Stomach (tissue), 4 donors: ENCODE measurements around the gene ACSBG1.

ENCODE experiments used
- EP300 ChIP-seq: sonication (generic); formaldehyde crosslinking; IDR thresholded peaks from one replicate; pipeline ENCODE4 v1.6.1; 2017; ENCODE audit warnings: antibody characterized with exemption
- POLR2A ChIP-seq, 4 donors: fragments of 450-650 bp; IDR thresholded peaks; one replicate each; pipeline ENCODE4 v1.6.1; 2016; ENCODE audit warnings: antibody characterized with exemption in 4 of 4, control low read depth in 2 of 4, mild to moderate bottlenecking in 1 of 4, moderate library complexity in 1 of 4
- POLR2AphosphoS5 ChIP-seq, 3 donors: sonication (generic); formaldehyde crosslinking; IDR thresholded peaks; one replicate each; pipeline ENCODE4 v1.6.1; 2016; ENCODE audit warnings: antibody characterized with exemption in 3 of 3
- TF ChIP-seq, protein P1 (sequence below), 7 experiments: fragments of 450-650 bp in 4 of 7; fragments of 200-600 bp in 3 of 7; sonication (generic) in 3 of 7; IDR thresholded peaks; one replicate each; pipeline ENCODE4 v1.5.1; 2016 to 2019; ENCODE audit warnings: antibody characterized with exemption in 7 of 7, control low read depth in 2 of 7, mild to moderate bottlenecking in 1 of 7

- no peak for TF ChIP-seq POLR2A (IDR thresholded peaks at IDR 0.05)
- TF ChIP-seq, protein P1, sequence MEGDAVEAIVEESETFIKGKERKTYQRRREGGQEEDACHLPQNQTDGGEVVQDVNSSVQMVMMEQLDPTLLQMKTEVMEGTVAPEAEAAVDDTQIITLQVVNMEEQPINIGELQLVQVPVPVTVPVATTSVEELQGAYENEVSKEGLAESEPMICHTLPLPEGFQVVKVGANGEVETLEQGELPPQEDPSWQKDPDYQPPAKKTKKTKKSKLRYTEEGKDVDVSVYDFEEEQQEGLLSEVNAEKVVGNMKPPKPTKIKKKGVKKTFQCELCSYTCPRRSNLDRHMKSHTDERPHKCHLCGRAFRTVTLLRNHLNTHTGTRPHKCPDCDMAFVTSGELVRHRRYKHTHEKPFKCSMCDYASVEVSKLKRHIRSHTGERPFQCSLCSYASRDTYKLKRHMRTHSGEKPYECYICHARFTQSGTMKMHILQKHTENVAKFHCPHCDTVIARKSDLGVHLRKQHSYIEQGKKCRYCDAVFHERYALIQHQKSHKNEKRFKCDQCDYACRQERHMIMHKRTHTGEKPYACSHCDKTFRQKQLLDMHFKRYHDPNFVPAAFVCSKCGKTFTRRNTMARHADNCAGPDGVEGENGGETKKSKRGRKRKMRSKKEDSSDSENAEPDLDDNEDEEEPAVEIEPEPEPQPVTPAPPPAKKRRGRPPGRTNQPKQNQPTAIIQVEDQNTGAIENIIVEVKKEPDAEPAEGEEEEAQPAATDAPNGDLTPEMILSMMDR (IDR thresholded peaks at IDR 0.05): no peak
- TF ChIP-seq POLR2AphosphoS5 (IDR thresholded peaks at IDR 0.05): no peak
- no peak for TF ChIP-seq EP300
Measured at GRCh38 chr15:78255421-78256043, 21.2 kb upstream of the ACSBG1 start.
